Cardiac muscle cell (in vitro differentiated cells and primary cell): ENCODE results near the gene SEC24C. TPM values are rescaled to one million over a fixed set of nuclear protein-coding genes. Genes with fewer than 3 reads are reported as not detected.

Experiments
- DNase-seq, 2 donors: peaks; one replicate each; pipeline versions ENCODE4 v3.0.0 to v3.0.0-alpha.2; 2010 to 2017; ENCODE audit warnings: low read depth in 1 of 2, low spot score in 1 of 2
- H3K27ac ChIP-seq: fragments of 200-600 bp; sonication (generic); 2 replicates; pipeline ENCODE4 v1.5.1; 2016
- H3K27me3 ChIP-seq: fragments of 200-600 bp; sonication (generic); 2 replicates; pipeline ENCODE4 v1.6.0; 2016; ENCODE audit warnings: control low read depth
- H3K36me3 ChIP-seq: fragments of 200-600 bp; sonication (generic); 2 replicates; pipeline ENCODE4 v1.5.1; 2016; ENCODE audit warnings: control low read depth
- H3K4me1 ChIP-seq: fragments of 200-600 bp; sonication (generic); 2 replicates; pipeline ENCODE4 v1.8.1; 2017; ENCODE audit warnings: low read depth, mild to moderate bottlenecking, mixed run types
- H3K4me3 ChIP-seq: fragments of 200-600 bp; sonication (generic); 2 replicates; pipeline ENCODE4 v1.5.1; 2016; ENCODE audit warnings: mild to moderate bottlenecking
- H3K9me3 ChIP-seq: fragments of 200-600 bp; sonication (generic); 2 replicates; pipeline ENCODE4 v1.5.1; 2017; ENCODE audit warnings: low read depth, mild to moderate bottlenecking, control low read depth
- polyA plus RNA-seq: library from polyadenylated mRNA; unstranded; fragments of >200 nt; fragmentation: Nextera tagmentation; extraction: Ambion mirVana; gene quantifications from 2 replicates; pipeline ENCODE4 v1.2.1, GENCODE V29; 2016
- total RNA-seq: library from RNA; depleted of rRNA; stranded (reverse); fragments of >200 nt; gene quantifications from 2 replicates; pipeline ENCODE4 v1.2.3, GENCODE V29; 2016
- TF ChIP-seq, protein P1 (sequence below): IDR thresholded peaks from 2 replicates; pipeline ENCODE4 v1.5.1; 2012; ENCODE audit warnings: low read depth, mild to moderate bottlenecking, low read length

The SEC24C gene
- total and polyA plus RNA-seq, 2 experiments from 2014 or later: 65.2 to 68.7 TPM

DNA sequence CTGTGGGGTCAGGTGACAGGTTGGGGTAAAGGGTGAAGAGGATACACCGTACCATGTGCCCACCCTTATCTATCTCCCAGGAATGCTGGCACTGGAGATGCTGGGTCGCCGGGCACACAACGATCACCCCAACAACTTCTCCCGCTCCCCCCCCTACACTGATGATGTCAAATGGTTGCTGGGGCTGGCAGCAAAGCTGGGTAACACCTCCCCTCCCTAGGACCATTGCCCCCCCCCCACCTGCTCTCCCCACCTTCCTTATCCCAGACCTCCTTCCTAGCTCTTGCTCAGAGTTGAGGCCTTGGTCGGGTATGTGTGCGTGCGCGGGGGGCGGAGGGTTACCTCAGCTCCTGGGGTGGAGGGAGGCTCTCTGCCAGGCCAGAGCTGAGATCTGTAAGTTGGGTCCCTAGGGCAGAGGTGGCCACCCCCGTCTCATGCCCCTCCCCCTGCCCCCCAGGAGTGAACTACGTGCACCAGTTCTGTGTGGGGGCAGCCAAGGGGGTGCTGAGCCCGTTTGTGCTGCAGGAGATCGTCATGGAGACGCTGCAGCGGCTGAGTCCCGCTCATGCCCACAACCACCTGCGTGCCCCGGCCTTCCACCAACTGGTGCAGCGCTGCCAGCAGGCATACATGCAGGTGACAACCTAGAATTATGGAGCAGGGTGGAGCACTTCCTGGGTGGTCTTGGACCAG lies 56.5 kb downstream of the SEC24C start:
- Histone ChIP-seq H3K36me3 (peaks cover 36% of the 10 kb centered on the region), H3K9me3 (no peaks in the 10 kb centered on the region)

GRCh38 chr10:73801253-73801590 lies 57.0 kb downstream of the SEC24C start:
- Histone ChIP-seq H3K36me3 (peaks cover 39% of the 10 kb centered on the region), H3K9me3 (no peaks in the 10 kb centered on the region), H3K27ac (no peak overlapping the region), H3K4me1 (no peaks in the 10 kb centered on the region), H3K4me3 (no peak overlapping the region), H3K27me3 (no peaks in the 10 kb centered on the region)
- TF ChIP-seq, protein P1, sequence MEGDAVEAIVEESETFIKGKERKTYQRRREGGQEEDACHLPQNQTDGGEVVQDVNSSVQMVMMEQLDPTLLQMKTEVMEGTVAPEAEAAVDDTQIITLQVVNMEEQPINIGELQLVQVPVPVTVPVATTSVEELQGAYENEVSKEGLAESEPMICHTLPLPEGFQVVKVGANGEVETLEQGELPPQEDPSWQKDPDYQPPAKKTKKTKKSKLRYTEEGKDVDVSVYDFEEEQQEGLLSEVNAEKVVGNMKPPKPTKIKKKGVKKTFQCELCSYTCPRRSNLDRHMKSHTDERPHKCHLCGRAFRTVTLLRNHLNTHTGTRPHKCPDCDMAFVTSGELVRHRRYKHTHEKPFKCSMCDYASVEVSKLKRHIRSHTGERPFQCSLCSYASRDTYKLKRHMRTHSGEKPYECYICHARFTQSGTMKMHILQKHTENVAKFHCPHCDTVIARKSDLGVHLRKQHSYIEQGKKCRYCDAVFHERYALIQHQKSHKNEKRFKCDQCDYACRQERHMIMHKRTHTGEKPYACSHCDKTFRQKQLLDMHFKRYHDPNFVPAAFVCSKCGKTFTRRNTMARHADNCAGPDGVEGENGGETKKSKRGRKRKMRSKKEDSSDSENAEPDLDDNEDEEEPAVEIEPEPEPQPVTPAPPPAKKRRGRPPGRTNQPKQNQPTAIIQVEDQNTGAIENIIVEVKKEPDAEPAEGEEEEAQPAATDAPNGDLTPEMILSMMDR: no peak
- DNase-seq: no peak

More for the DNA sequence above, 56.5 kb downstream of the SEC24C start:
- TF ChIP-seq, protein P1: no peak
- Histone ChIP-seq H3K27ac (no peak overlapping the region), H3K4me3 (no peak overlapping the region), H3K27me3 (no peaks in the 10 kb centered on the region), H3K4me1 (no peaks in the 10 kb centered on the region)
- DNase-seq: no peak

- H3K36me3 ChIP-seq: peaks cover 42% of the 10 kb centered on the region
- H3K4me3 ChIP-seq: no peak overlapping the region
- TF ChIP-seq, protein P1: no peak
- H3K27me3 ChIP-seq: no peaks in the 10 kb centered on the region
- no peak overlapping the region for H3K27ac ChIP-seq
- no peaks in the 10 kb centered on the region for H3K9me3 ChIP-seq
- H3K4me1 ChIP-seq: no peaks in the 10 kb centered on the region
- no peak for DNase-seq
Observed at GRCh38 chr10:73802276-73802991, 58.3 kb downstream of the SEC24C start.

- peaks cover 43% of the 10 kb centered on the region for H3K36me3 ChIP-seq
- H3K27ac ChIP-seq: no peak overlapping the region
Observed at GRCh38 chr10:73803680-73804286, 59.6 kb downstream of the SEC24C start.

DNA sequence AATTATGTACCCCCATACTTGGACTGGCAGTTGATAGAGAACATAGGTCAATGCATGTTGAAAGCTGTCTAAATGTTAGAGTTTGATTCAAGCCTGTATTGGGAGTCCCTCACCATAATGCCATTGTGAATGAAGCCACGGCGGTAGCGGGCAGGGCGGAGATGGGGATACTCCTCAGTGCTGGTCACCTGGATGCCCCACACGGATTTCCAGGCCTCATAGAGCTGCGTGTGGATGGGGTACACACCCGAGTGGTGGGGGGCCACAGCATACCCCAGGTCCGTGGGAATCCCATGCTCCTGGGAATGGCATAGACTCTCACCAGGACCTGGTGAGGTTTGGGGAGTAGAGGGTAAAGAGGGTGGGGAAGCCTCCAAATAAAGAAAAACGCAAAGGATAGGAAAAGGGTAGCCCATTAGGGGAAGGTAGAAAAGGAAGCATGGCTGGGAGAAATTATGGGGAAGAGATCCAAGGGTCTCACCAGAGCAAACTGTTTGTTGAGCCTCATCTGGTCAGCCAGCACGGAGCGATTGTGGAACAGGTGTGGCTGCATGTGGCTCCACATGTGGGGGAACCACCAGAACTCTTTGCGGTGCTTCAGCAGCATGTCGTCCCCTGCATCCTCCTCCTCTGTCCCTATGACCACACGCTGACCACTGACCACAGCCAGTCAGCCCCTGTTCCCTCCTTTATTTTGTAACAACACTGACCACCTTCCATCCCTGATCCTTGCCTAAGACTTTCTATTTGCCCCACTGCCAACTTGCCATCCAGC lies 62.2 kb downstream of the SEC24C start:
- H3K4me1 ChIP-seq: no peaks in the 10 kb centered on the region

More at GRCh38 chr10:73803680-73804286, 59.6 kb downstream of the SEC24C start:
- DNase-seq: no peak
- H3K27me3 ChIP-seq: no peaks in the 10 kb centered on the region
- H3K4me1 ChIP-seq: no peaks in the 10 kb centered on the region
- H3K9me3 ChIP-seq: no peaks in the 10 kb centered on the region
- no peak overlapping the region for H3K4me3 ChIP-seq
- TF ChIP-seq, protein P1: no peak

More for the DNA sequence above, 62.2 kb downstream of the SEC24C start:
- TF ChIP-seq, protein P1: no peak
- Histone ChIP-seq H3K4me3 (no peak overlapping the region), H3K27ac (no peak overlapping the region), H3K9me3 (no peaks in the 10 kb centered on the region), H3K36me3 (peaks cover 40% of the 10 kb centered on the region), H3K27me3 (no peaks in the 10 kb centered on the region)
- no peak for DNase-seq
